Renal cortex interstitium (tissue), 11 donors: Measurements from ENCODE around the gene ZMYND10. TPM values are rescaled to one million over a fixed set of nuclear protein-coding genes. Genes with fewer than 3 reads are reported as not detected.
A peak's percentile ranks its signal among the peaks of the same experiment; 100 is the strongest.

Experiments used
- DNase-seq, 11 donors: peaks; one replicate each; pipeline ENCODE4 v3.0.0-alpha.2; 2013; ENCODE audit warnings: low read depth in 9 of 11, low spot score in 4 of 11; ENCODE audit errors: extremely low read depth in 1 of 11
- polyA plus RNA-seq, 3 donors: library from polyadenylated mRNA; unstranded; fragments of 120-200 nt; gene quantifications; one replicate each; pipeline ENCODE4 v1.2.1, GENCODE V29; 2013; ENCODE audit not compliant: insufficient read length in 3 of 3

ZMYND10 gene
- polyA plus RNA-seq, 3 donors = 2.9 to 3.9 (median 3.6) TPM

GRCh38 chr3:50373146-50374051, 27.9 kb upstream of the ZMYND10 start:
- DNase-seq = no peak

- no peak for DNase-seq
Measured at GRCh38 chr3:50372349-50372748, 26.8 kb upstream of the ZMYND10 start.

GRCh38 chr3:50371133-50371685, 25.7 kb upstream of the ZMYND10 start:
- no peak for DNase-seq

- no peak for DNase-seq
Measured at GRCh38 chr3:50370594-50370993, 25.1 kb upstream of the ZMYND10 start.

GRCh38 chr3:50369012-50369670, 23.6 kb upstream of the ZMYND10 start:
- no peak for DNase-seq

- DNase-seq = no peak
Measured at GRCh38 chr3:50365842-50366220, 20.3 kb upstream of the ZMYND10 start.

- DNase-seq = peak in 2 of 11 donors; percentile 68 to 70
Measured at GRCh38 chr3:50365080-50365841, 19.7 kb upstream of the ZMYND10 start.

GRCh38 chr3:50364573-50365079, 19.1 kb upstream of the ZMYND10 start:
- DNase-seq = no peak

GRCh38 chr3:50359760-50360110, 14.2 kb upstream of the ZMYND10 start:
- no peak for DNase-seq

GRCh38 chr3:50358911-50359759, 13.6 kb upstream of the ZMYND10 start, which contains the start of gene TMEM115:
Gene TMEM115 (minus strand): TSS chr3:50359521. CDS start chr3:50359063, 458 bp downstream.
- peak; percentile 89 to 99 (median 95) for DNase-seq

- no peak for DNase-seq
Measured at GRCh38 chr3:50358355-50358910, 12.9 kb upstream of the ZMYND10 start.

- DNase-seq = no peak
Measured at GRCh38 chr3:50357481-50357880, 11.9 kb upstream of the ZMYND10 start.

GRCh38 chr3:50356553-50356952, 11.0 kb upstream of the ZMYND10 start:
- no peak for DNase-seq

- no peak for DNase-seq
Measured at GRCh38 chr3:50355829-50356552, 10.5 kb upstream of the ZMYND10 start.

GRCh38 chr3:50354850-50355249, 9.3 kb upstream of the ZMYND10 start:
- DNase-seq = no peak

- no peak for DNase-seq
Measured at GRCh38 chr3:50354186-50354764, 8.7 kb upstream of the ZMYND10 start.
